ENCODE data around the gene KCNC4. TPM values are rescaled to one million over a fixed set of nuclear protein-coding genes. Genes with fewer than 3 reads are reported as not detected.

Gene KCNC4
- total and polyA plus RNA-seq, 2 of the 13 experiments (the other 11 are each of a cell fraction or from before 2014, with no cell fraction given), result 0.24 to 0.66 TPM

- no peak overlapping the region for H2AFZ ChIP-seq (ENCODE audit: low read length)
- H3K27me3 ChIP-seq (ENCODE audit: control insufficient read depth in 1 of 2, insufficient read depth in 2 of 2, low read length in 2 of 2), result peaks cover 2 to 36% of the 10 kb centered on the region in 2 experiments; a peak in 3 of 5 replicates
- 0% methylated on average over 2 of the region's 2 CpGs for WGBS (ENCODE audit: low lambda C conversion rate)
- H3K4me2 ChIP-seq (ENCODE audit: low read depth, low read length), result no peak overlapping the region
- ATAC-seq (no peak), FAIRE-seq (no peak), DNase-seq (ENCODE audit: low spot score) (no peak)
- H3K27ac ChIP-seq (ENCODE audit: extremely low read length, insufficient read depth, low read length), result no peak overlapping the region
- H3K9ac ChIP-seq (ENCODE audit: insufficient read depth, low read depth, low read length), result no peak overlapping the region
- H3K36me3 ChIP-seq (replicated peaks in 1 of 2; ENCODE audit: control insufficient read depth in 1 of 2, insufficient read depth in 2 of 2, low read length in 2 of 2), result no peaks in the 10 kb centered on the region
- no peak overlapping the region for H3K4me3 ChIP-seq (replicated peaks in 1 of 3; ENCODE audit: insufficient read depth in 1 of 3, low read depth in 2 of 3, low read length in 3 of 3)
- TF ChIP-seq DDIT3 (CRISPR knock-in tag; IDR thresholded peaks at IDR 0.05) (no peak), PBX3 (CRISPR knock-in tag; IDR thresholded peaks at IDR 0.05; ENCODE audit: borderline replicate concordance) (no peak), ZNF589 (CRISPR knock-in tag; conservative IDR thresholded peaks at IDR 0.05) (no peak), ZNF281 (CRISPR knock-in tag; IDR thresholded peaks at IDR 0.05; ENCODE audit: borderline replicate concordance) (no peak), PLRG1 (conservative IDR thresholded peaks at IDR 0.05) (no peak), ZNF567 (CRISPR knock-in tag; IDR thresholded peaks at IDR 0.05; ENCODE audit: borderline replicate concordance) (no peak), ZSCAN25 (CRISPR knock-in tag; IDR thresholded peaks at IDR 0.05) (no peak), TBX3 (IDR thresholded peaks at IDR 0.05; ENCODE audit: borderline replicate concordance) (no peak), E2F2 (CRISPR knock-in tag; IDR thresholded peaks at IDR 0.05; ENCODE audit: borderline replicate concordance) (no peak), ZNF468 (CRISPR knock-in tag; IDR thresholded peaks at IDR 0.05) (no peak), ZNF710 (CRISPR knock-in tag; IDR thresholded peaks at IDR 0.05; ENCODE audit: borderline replicate concordance) (no peak), MLX (CRISPR knock-in tag; IDR thresholded peaks at IDR 0.05) (no peak), IRX3 (CRISPR knock-in tag; IDR thresholded peaks at IDR 0.05; ENCODE audit: borderline replicate concordance, low read depth) (no peak), XRCC5 (optimal IDR thresholded peaks at IDR 0.05; ENCODE audit: low read length) (no peak), ZNF883 (CRISPR knock-in tag; IDR thresholded peaks at IDR 0.05; ENCODE audit: not compliant biosample characterization) (no peak), RARG (CRISPR knock-in tag; IDR thresholded peaks at IDR 0.05; ENCODE audit: low read depth) (no peak)
- no peaks in the 10 kb centered on the region for H3K79me2 ChIP-seq (ENCODE audit: insufficient read depth, low read length)
- H4K20me1 ChIP-seq (ENCODE audit: insufficient read depth, low read length), result no peaks in the 10 kb centered on the region
- no peaks in the 10 kb centered on the region for H3K9me3 ChIP-seq (ENCODE audit: low read length)
- no peaks in the 10 kb centered on the region for H3K4me1 ChIP-seq (ENCODE audit: insufficient read depth, low read length)
- in situ Hi-C loops (cut with HindIII; ENCODE audit: extremely low pct_ligation_motif_present, low pct_unique_long_range_greater_than_20kb) (no loop called here), intact Hi-C loops (cut with micrococcal nuclease; ENCODE audit: unreplicated experiment) (no loop called here)
- ChIA-PET POLR2A (no interaction called here), CTCF (ENCODE audit: low intra/inter-chr PET ratio, low total read pairs) (no interaction called here)
- BruUV-seq (replicated peaks), result no TSS peak
Observed at GRCh38 chr1:110259770-110260169, 49.7 kb downstream of the KCNC4 start.
